Measurements from ENCODE around the gene KNDC1.

GRCh38 chr10:133196936-133197758 lies 37.1 kb downstream of the KNDC1 start:
- TF ChIP-seq CTCF (IDR thresholded peaks at IDR 0.05) (no peak), POLR2A (IDR thresholded peaks at IDR 0.05) (no peak)
